Measurements from ENCODE around the gene TUT4.

The TUT4 gene

DNA sequence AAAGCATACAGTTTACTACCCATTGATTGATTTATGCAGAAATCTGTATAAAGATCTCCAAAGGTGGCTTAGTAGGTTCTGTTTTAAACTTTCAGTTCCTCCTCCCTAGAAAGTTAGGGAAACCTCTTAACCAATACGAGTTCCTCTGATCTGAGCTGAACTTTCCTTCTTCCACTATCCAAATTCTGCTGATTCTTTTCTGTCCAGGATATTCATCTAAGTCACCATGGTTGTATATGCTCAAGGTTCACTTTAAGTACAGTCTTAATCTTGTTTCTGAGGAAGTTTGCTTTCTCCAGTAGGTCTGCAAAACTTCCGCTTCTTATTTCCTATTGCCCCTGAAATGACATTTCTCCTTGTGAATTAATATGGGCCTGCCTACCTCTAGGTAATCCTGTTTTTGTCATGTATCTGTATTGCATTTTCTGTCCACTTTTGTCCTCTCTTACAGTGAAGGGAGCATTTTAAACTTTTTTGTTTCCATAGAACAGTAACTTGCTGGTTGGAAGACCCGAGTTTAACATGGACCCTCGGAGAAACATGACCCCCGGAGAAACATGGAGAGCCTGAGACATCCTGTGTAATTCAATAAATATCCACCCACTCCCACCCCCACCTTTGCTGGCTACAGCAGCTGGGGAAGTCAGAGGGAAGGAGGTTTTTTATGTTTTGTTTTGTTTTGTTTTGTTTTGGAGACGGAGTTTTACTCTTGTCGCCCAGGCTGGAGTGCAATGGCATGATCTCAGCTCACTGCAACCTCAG lies 16.7 kb upstream of the TUT4 start:
- peak; percentile 29 for DNase-seq

DNA sequence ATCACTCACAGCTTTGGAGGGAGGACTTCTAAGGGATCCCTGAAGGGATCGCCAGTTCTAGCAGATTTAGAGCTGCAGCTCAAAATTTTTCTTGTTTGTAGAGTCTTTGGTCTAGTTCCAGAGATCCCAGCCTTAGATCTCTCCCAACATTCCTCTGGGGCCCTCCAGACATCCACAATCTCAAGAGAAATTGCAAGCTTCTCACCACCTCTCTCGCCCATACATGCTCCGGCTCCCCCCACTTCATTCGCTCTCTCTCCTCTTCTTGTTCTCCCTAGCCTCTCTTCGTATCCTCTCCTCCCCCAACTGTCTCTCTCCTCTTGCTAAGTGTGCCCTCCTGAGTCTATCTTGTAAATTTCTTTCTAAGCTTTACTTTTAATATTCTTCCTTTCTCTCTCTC lies 15.1 kb upstream of the TUT4 start:
- no peak for DNase-seq

DNA sequence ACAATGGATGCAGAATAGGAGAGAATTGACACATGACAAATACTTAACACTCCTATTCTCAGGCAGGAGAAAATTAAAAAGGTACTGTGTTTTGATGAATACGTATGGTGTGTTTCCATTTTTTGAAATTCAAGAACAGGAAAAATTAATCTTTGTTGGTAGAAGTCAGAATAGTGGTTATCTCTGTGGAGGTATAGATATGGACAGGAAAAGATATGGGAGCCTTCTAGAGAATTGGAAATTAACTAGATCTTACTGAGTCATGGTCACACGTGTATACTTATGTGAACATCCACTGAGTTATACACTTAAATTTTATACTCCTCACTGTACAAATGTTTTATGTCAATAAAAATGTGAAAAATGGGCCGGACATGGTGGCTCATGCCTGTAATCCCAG lies 9.9 kb upstream of the TUT4 start:
- peak; percentile 19 for DNase-seq

DNA sequence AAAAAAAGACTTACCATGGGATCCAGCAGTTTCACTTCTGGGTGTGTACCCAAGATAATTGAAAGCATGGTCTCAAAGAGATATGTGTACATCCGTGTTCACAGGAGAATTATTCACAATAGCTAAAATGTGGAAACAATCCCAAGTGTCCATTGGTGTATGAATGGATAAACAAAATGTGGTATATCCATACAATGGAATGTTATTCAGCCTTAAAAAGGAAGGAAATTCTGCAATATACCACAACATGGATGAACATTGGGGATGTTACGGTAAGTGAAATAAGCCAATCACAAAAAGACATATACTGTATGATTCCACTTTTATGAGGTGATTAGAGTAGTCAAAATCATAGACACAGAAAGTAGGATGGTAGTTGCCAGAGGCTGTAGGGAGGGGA lies 7.0 kb upstream of the TUT4 start:
- DNase-seq, result no peak

DNA sequence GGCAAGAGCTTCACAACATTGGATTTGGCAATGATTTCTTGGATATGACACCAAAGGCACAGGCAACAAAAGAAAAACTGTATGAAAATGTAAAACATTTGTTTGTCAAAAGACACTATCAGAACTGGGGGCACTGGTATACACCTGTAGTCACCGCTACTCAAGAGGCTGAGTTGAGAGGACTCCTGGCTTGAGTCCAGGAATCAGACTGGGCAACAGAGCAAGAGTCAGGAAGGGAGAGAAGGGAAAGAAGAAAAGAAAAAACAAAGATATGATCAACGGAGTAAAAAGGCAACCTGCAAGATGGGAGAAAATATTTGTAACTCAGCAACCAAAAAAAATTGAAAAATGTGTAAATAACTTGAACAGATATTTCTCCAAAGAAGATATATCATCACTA lies 6.0 kb upstream of the TUT4 start:
- no peak for DNase-seq

DNA sequence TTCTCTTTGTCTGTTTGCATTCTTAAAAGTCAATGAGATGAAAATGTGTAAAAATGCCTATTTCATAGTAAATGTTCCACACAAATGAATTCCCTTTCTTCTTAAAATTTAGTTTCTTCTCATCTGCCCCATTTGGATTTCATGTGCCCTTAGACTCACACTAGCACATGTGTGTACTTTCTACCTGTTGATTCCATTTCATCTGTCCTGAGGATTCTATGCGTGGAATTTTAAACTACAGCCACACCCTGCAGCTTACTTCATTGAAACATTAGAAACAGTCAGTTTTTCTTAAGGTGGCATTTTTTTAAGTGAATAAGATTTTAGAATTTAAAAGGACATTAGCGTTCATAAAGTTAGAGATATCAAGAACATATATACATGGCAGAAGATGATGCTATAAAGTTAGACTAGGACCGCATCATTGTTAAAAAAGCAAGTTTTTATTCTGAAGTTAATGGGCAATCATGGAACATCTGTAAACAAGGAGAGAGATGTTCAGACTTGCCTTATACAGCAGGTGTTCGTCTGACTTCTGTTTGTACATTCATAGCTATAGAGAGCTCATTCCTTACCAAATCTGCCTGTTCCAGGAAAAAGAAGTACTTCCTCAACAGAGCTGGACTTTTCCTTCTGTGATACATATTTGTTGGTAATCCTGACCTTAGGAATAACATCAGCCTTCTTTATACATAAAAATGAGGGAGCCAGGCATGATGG lies 3.9 kb upstream of the TUT4 start:
- DNase-seq, result no peak

DNA sequence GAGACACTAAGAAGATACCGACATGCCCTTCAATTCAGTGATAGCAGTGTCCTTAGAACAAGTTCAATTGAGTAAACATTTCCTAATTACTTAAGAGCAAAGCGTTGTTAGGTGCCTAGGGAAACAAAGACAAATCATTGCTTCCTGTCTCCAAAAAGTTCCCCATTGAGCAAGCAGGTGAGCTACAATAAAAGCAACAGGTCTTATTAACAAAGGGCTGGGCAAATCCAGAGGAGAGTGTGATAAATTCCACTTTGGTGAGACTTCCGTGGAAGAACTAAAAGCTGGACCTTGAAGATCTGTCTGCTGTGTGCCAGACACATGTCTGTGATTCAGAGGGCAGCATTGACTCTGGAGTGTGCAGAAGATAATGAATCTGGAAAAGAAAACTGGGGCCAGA lies 1.9 kb upstream of the TUT4 start:
- no peak for DNase-seq

DNA sequence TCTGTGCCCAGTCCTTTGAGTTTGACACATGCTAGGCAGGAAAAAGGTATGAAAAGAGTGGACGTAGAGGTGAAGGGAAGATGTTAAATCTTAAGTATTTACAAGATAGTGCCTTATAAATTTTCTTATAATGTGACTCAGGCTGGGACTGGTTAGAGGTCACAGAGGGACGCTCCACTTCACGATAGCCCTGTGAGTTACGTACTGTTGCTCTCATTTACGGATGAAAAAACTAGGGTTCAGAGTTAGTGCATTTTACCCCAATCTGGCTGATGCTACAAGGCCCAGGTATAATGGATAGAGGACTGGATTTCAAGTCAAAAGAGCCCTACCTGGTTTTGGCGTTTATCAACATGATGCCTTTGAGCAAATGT lies 1.4 kb upstream of the TUT4 start:
- no peak for DNase-seq

DNA sequence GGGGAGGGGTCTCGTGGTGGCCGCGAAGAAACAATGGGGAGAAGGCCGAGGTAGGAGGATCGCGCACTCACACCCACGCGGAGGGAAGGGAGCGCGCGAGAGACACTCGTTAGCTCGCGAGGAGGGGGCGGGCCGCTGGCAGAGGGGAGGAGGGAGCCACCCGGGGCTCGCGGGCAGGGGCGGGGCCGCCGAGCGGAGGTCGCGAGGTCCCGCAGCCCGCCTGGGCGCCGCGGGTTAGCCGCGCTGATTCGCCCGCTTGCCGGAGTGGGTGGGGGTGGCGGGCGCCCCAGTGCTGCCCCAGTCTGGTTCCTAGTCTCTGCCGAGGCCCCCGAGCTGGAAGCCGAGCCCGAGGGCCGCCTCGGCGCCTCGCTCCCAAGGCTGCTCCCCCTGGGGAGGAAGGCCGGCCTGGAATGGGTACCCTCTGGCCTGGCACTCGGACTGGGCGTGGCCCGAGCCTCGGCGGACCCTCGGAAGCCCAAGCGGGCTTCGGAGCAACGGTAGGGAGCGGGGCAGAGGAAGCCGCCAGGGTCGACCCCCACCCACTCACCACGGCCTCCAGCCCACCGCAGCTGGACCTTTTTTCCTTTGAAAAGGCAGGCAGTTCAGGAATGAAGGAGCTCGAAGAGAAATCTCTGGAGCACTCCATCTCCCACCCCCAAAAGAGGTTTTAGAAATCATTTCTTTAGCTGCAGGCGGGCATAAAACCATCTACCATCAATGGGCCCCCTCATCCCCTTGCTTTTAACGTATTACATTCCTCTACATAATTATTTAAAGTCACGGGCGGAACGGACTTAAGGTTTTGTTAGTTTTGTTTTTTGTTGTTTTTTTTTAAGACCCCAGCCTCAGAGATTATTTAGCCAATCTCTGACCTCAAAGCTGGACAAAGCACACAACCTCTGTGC lies 722 bp upstream of the TUT4 start:
- peak; percentile 86 for DNase-seq

DNA sequence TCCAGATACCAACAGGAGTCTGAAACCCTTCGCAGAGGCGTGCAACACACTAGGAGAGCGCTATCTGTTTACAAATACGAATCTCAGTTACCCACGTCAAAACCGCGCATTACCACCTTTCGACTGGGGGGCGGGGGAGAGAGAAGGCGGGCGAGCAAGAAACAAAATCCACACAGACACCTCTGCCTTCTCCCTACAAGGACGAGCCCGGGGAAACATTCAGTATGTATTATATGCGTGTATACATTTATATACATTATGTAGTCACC lies 722 bp downstream of the TUT4 start:
- DNase-seq, result peak; percentile 67

DNA sequence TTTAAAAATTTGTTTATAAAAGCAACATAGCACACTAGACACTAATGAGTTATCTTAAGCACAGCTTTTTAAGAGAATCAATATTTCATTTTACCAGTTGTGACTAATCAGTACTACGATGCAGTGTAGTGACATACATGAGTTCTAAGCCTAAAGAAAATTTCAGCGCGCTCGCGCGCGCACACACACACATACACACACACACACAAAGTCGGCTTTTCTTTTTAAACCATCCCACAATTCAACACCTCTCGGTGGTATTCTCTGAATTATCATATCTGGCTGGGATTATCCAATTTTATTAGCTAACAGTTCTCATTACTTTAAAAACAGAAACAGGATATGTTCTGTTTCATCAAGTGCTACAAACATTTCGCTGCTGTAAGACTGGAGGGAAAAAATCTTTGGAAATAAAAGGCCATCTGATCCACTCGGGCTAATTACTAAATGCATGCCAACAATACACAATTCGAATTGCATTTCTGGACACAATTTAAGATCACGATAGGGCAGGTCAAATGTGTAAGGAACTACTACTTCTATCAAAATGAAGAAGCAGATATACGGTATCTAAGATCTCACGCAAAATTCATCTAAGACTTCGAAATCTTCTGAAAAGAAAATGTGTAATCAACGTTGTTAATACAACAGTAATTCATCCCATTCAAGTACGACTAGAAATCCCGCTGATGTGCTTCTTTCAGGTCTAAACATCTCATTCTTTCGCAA lies 1.2 kb downstream of the TUT4 start:
- peak; percentile 52 for DNase-seq

DNA sequence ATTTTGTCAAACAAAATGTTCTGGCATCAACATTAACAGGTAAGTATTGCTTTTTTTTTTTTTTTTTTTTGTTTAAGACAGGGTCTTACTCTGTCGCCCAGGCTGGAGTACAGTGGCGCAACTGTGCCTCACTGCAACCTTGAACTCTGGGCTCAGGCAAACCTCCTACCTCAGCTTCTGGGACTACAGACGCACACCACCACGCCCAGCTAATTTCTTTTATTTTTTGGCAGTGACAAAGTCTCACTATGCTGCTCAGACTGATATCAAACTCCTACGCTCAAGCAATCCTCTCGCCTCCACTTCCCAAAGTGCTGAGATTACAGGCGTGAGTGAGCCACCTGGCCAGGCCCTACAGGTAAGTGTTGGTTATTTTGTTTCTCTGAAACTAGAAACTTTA lies 2.4 kb downstream of the TUT4 start:
- no peak for DNase-seq

DNA sequence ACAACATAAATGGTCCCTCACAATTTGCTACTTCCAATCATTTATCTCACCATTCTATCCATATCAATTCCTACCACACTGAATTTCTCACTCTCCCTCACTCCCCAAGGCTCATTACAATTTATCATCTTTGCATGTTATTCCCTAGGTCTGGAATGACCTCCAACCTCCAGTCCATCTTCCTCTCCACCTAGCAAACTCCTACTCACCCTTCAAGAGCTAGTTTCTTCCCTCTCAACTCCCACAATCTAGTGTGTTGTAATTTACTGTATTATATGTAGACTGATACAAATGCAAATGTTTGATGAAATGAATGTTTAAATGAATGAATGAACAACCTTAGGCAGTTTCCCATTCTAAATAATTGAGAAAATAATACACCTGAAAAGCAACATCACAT lies 3.6 kb downstream of the TUT4 start:
- DNase-seq, result no peak

DNA sequence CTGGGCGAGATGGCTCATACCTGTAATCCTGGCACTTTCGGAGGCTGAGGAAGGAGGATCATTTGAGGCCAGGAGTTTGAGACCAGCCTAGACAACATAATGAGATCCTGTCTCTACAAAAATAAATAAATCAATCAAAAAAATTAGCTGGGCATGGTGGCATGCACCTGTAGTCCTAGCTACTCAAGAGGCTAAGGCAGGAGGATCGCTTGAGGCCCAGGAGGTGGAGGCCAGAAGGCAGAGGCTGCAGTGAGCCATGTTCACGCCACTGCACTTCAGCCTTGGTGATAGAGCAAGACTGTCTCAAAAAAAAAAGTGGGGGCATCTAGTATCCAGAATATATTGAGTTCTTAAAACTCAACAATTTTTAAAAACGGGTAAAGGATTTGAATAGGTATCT lies 6.0 kb downstream of the TUT4 start:
- DNase-seq, result no peak

DNA sequence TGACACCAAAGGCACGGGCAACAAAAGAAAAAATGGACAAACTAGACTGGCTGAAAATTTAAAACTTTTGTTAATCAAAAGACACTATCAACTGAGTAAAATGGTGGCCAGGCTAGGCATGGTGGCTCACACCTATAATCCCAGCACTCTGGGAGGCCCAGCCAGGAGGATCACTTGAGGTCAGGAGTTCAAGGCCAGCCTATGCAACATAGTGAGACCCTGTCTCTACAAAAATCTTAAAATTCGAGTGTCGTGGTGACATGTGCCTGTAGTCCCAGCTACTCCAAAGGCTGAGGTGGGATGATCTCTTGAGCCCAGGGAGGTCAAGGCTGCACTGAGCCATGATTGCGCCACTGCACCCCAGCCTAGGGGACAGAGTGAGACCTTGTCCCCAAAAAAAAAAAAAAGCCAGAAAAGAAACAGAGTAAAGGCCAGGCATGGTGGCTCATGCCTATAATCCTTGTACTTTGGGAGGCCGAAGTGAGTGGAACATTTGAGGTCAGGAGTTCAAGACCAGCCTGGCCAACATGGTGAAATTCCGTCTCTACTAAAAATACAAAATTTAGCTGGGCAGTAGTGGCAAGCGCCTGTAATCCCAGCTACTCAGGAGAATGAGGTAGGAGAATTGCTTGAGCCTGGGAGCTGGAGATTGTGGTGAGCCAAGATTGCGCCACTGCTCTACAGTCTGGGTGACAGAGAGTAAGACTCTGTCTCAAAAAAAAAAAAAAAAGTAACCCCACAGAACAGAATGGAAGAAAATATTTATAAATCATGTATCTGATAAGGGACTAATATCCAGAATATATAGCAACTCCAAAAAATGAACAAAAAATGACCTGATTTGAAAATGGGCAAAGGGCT lies 8.0 kb downstream of the TUT4 start:
- DNase-seq, result no peak

DNA sequence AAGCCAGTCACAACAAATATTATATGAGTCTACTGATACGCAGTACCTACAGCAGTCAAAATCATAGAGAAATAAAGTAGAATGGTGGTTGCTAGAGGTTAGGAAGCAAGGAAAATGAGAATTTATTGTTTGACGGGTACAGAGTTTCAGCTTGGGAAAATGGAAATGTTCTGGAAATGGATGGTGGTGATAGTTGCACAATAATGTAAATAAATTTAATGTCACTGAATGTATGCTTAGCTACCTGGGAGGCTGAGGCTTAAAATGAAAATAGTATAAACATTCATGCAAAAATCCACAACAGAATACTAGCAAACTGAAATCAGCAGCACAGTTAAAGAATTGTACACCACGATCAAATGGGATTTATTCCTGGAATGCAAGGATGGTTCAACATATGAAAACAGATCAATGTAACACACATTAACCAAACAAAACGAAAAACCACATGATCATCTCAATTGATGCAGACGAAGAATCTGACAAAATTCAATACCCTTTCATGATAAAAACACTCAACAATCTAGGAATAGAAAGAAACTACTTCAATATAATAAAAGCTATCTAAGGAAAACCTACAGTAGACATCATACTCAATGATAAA lies 10.7 kb downstream of the TUT4 start:
- DNase-seq, result peak; percentile 19

DNA sequence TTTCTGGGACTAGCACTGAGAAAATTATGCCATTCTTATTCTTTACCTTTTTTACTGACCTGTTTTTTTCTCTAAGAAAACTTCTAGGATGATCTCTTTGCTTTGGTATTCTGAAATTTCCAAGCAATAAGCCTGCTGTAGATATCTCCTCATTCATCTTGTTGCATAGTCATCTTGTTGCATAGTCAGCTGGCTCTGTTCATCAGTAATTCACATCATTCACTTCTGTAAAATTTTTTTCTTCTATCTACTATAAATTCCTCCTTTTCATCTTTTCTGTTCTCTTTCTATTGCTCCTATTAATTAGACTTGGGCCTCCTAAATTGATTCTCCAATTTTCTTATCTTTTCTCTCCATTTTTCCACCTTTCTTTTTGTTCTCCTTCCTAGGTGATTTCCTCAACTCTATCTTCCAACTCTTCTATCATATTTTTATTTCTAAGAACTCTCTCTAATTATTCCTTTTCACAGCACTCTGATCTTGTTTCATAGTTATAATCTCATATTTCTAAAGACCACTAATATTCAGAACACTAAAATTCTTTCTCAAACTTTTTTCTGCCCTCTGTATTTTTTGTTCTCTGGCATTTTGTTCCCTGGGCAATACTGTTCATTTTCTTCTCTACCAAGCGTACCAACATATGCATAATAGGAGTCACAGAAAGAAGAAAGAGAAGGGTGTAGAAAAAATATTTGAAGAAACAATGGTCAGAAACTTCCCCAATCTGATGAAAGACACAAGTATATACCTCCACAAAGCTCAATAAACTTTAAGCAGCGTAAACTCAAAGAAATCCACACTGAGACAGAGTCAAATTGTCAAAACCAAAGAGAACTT lies 17.7 kb downstream of the TUT4 start:
- peak; percentile 22 for DNase-seq

DNA sequence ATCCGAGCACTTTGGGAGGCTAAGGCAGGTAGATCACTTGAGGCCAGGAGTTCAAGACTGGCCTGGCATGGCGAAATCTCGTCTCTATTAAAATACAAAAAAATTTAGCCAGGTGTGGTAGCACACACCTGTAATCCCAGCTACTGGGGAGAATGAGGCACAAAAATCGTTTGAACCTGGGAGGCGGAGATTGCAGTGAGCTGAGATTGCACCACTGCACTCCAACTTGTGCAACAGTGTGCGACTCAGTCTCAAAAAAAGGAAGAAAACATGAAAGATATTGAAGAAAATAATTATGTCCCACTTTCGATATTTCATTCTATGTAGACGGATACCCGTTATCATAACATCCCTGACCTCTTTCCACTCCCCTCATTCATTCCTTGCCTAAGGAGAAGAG lies 19.2 kb downstream of the TUT4 start:
- no peak for DNase-seq

DNA sequence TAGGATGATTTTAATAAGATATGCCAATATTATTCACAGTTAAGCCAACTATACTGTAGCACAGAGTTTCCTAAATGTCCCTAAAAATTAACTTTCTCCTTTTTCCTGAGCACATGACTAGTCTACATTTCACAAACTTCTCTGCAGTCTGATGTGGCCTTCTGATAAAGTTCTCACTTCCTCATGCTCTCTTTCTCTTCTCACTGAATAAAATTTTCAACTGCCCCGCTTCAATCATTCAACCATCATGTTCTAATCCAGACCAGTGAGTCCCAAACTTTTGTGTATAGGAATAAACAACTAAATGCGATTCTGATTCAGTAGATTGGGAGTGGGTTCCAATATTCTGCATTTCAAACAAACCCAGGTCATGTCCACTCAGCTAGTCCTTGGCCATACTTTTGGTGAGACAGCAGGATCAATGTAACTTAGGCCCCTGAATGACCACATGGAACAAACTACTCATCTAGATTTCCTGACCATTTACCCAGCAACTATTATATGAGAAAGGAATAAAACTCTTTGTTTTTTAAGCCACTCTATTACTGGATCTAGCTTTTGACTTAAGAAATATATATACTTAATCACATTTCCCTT lies 20.1 kb downstream of the TUT4 start:
- peak; percentile 50 for DNase-seq

DNA sequence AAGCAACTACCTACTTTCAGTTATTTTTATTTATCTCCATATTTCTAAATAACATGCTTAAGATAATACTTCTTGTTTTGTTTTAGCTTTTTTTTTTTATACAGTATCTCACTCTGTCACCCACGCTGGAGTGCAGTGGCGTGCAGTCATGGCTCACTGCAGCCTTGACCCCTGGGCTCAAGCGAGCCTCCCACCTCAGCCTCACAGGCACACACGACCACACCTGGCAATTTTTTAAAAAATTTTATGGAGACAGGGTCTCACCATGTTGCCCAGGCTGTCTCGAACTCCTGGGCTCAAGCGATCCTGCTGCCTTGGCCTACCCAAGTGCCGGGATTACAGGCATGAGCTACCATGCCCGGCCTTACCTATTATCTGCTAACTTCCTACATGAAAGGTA lies 20.6 kb downstream of the TUT4 start:
- DNase-seq, result no peak
